ENCODE data around the gene CEP44. TPM values are rescaled to one million over a fixed set of nuclear protein-coding genes. Genes with fewer than 3 reads are reported as not detected.
A peak's percentile ranks its signal among the peaks of the same experiment; 100 is the strongest.
"Not testable (repeated sequence)": the region's sequence is repeated elsewhere in the genome, so short reads cannot be mapped to it uniquely, and the experiment has no call there.

CEP44 gene
- polyA plus RNA-seq, 5 donors = 17.6 to 35.8 (median 31.5) TPM

- DNase-seq = no peak
Measured at GRCh38 chr4:174320494-174321199, 36.9 kb downstream of the CEP44 start.

- DNase-seq = no peak
Measured at GRCh38 chr4:174324236-174324635, 40.5 kb downstream of the CEP44 start.

- DNase-seq = no peak
Measured at GRCh38 chr4:174324725-174325124, 41.0 kb downstream of the CEP44 start.

GRCh38 chr4:174332741-174333493 lies 49.2 kb downstream of the CEP44 start:
- DNase-seq = no peak

GRCh38 chr4:174334628-174335027 lies 50.9 kb downstream of the CEP44 start:
- no peak for DNase-seq

- DNase-seq = no peak
Measured at GRCh38 chr4:174340714-174341113, 57.0 kb downstream of the CEP44 start.

GRCh38 chr4:174349156-174349555 lies 65.4 kb downstream of the CEP44 start:
- no peak for DNase-seq

- DNase-seq = no peak
Measured at GRCh38 chr4:174352061-174352819, 68.5 kb downstream of the CEP44 start.

GRCh38 chr4:174357321-174357720 lies 73.6 kb downstream of the CEP44 start:
- DNase-seq = no peak

GRCh38 chr4:174358410-174358809 lies 74.7 kb downstream of the CEP44 start:
- DNase-seq = no peak

GRCh38 chr4:174358829-174359228 lies 75.1 kb downstream of the CEP44 start:
- no peak for DNase-seq

GRCh38 chr4:174362340-174362739 lies 78.6 kb downstream of the CEP44 start:
- no peak for DNase-seq

- not testable (repeated sequence) for DNase-seq
Measured at GRCh38 chr4:174363782-174364181, 80.1 kb downstream of the CEP44 start.

GRCh38 chr4:174365018-174365587 lies 81.4 kb downstream of the CEP44 start:
- DNase-seq = peak; percentile 2 to 13

GRCh38 chr4:174369985-174370384 lies 86.3 kb downstream of the CEP44 start:
- no peak for DNase-seq

GRCh38 chr4:174373821-174374220 lies 90.1 kb downstream of the CEP44 start:
- DNase-seq = no peak

- DNase-seq = no peak
Measured at GRCh38 chr4:174375422-174375821, 91.7 kb downstream of the CEP44 start.

GRCh38 chr4:174377613-174378012 lies 93.9 kb downstream of the CEP44 start:
- no peak for DNase-seq

- no peak for DNase-seq
Measured at GRCh38 chr4:174378951-174379350, 95.2 kb downstream of the CEP44 start.

GRCh38 chr4:174380206-174380605 lies 96.5 kb downstream of the CEP44 start:
- not testable (repeated sequence) for DNase-seq

GRCh38 chr4:174380699-174381439 lies 97.2 kb downstream of the CEP44 start:
- no peak for DNase-seq

GRCh38 chr4:174381440-174381800 lies 97.7 kb downstream of the CEP44 start:
- no peak for DNase-seq

All from right lung (tissue), 5 donors.